HG03565 (cell line): ENCODE results near the gene APOA5.
A peak's percentile ranks its signal among the peaks of the same experiment; 100 is the strongest.
"Not testable (repeated sequence)": the region's sequence is repeated elsewhere in the genome, so short reads cannot be mapped to it uniquely, and the experiment has no call there.

Source experiments
- ATAC-seq: cut with Tn5 transposase; IDR thresholded peaks from one replicate; pipeline ENCODE4 v1.9.1; 2021; ENCODE audit warnings: mild to moderate bottlenecking, moderate library complexity; ENCODE audit not compliant: unreplicated experiment

Gene APOA5

DNA sequence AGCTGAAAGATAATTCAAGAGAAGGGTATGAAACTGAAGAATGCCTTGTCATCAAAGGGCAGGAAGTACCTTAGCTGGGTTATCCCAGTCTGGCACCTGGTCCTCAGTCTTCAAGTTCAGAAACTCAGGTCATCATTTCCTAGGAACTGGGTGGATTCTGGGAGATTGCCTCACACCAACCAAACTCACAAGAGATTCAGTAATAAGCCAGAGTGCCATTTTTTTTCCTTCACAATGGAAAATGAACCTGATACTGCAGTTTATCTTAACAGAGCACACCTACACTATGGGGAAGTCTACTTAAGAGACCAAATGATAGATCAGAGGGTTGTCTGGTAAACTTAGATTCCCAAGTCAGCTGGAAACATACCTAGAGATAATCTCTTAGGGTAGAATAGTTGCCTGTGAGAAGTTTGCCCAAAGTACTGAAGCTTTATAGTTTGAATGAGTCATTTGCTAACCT, 15.1 kb downstream of the APOA5 start:
- ATAC-seq, result no peak

DNA sequence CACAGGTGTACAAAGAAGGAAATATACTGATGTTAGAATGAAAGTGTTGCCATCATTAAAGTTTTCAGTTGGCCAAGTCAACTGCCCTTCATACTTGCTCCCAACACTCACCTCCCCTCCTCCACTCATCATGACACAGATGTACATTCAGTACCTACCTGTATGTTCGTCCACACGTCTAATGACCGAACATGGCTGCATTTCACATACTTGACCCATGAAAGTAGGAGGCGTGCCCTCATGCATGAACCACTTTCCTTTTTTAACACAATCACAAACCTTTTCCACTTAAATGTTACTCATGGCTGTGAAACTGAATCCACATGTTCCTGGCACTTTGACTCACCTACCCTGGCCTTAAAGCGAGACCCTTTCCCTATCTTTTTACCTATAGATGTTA, 15.7 kb downstream of the APOA5 start:
- ATAC-seq, result no peak

DNA sequence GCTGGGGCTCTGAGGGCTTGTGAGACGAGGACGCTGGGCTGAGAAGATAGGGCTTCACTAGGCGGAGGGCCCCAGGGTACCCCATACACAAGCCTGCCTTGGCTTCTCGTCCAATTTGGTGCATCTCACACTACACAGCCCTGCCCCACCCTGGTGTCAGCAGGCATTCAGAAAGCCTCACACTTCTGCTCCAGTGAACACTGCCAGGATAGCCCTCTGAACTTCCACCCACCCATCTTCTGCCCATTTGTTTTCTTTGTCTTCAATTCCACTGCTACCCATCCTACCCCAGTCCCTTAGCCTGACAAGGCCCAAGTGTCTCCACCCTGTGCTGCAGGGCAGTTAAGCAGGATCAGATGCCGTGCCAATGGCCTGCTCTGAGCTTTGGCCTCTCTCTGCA, 17.0 kb downstream of the APOA5 start:
- no peak for ATAC-seq

DNA sequence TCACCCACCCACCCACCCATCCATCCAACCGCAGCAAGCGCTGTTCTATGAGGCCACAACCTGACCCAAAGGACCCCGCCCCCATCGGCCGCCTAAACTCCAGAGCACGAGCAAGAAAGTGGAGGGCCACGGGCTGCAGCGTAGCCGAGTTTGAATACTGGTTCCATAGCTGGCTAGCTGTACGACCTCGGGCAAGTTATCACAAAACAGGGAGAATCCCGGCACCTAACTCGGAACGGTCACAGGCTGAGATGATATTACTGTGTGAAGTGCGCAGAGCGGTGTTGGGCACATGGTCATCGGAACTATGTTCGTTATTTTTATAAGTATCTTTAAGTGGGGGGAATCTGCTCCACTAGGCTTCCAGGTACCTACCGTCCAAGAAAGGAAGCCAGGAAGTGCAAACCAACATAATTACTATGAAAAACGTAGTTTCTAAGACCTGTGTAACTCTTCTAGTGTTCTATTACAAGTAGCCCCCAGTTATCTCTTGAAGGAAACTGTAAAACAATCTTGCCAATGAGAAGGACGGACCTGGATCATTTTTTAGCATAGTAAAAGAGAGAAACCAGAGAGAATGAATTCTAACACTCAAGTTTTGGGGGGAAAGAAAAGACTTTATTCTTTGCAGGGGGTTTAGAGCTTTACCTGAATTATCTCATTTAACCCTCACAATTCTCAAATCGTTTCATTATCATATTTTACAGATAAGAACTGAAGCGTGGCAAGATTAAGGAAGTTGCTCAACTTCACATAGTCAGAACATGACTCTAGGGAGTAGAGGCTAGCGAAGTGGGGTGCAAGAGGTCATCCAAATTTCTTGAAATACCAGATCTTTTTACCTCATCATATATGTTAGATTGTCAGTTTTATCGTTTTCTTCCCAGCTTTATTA, 18.2 kb downstream of the APOA5 start:
- ATAC-seq, result no peak

DNA sequence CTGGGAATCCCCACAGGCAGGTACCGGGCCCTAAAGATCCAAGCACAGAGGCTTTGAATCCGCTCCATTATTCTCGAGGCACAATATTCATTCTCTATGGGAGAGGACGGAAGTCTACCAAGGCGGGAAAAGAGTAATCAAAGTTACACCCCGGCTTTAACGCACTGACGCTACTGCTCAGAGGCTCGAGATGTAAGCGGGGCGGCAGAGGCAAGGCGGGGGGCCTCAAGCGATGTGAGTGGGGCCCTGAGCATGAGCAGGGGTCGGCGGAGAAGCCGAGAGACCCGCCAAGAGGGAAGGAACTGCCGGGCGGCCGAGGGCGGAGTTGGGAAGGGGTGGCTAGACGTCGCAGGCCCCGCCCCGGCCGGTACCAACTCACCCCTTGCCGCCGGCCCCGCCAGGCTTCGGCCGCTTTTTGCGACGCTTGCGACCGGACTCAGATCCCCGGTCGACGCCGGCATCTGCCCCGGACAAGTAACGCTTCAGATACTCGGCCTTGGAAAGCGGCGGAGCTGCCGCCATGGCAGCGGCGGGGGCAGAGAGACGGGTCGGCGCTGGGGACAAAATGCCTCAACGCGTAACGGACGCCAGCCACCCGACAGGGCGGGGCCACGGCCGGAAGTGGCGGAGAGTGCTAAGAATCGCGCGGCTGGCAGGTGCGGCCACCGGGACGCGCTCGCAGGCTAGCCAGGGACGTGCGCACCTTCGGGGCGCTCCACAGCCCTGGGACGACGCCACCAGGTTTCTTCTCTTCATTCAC, 19.1 kb downstream of the APOA5 start, which contains the start of gene BUD13:
Gene BUD13, minus strand, starts transcription at position 545 of the 760 bp plus-strand sequence. Its CDS starts 23 bp downstream, at position 522.
- peak; percentile 81 for ATAC-seq

DNA sequence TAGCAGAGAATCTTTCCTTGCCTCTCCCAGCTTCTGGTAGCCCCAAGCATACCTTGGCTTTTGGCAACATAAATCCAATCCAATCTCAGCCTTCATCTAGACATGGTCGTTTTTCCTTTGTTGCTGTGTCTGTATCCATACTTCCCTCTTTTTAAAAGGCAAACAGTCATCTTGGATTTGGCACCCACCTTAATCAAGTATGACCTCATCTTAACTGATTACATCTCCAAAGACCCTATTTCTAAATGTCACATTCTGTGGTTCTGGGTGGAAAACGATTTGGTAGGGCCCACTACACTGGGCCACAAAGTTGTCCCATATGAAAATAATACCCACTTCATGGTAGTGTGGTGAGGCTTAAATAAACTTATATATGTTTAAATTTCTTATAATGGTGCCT, 19.7 kb downstream of the APOA5 start:
- no peak for ATAC-seq

DNA sequence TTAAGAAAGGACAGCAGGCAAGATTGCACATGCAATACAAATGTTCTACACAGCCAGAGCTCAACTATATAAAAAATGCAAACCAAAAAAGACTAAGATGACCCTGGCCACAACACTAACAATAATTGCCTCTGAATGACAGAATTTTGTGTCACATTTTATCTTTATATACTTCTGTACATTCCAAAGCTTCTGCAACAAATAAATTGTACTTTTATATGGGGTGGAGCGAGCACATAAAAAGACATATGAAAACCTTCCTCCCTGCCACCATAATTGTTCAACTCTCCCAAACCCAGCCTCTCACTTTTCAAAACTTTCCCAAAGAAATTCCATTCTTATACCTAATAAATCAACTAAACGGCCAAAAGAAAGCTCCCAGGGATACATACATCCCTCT, 29.5 kb downstream of the APOA5 start:
- ATAC-seq, result no peak

DNA sequence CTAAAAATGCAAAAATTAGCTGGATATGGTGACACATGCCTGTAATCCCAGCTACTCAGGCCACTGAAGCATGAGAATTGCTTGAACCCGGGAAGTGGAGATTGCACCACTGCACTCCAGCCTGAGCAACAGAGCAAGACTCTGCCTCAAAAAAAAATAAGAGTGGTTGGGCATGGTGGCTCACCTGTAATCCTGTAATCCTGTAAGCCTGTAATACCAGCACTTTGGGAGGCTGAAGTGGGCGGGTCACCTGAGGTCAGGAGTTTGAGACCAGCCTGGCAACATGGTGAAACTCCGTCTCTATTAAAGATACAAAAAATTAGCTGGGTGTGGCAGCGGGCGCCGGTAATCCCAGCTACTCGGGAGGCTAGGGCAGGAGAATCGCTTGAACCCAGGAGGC, 35.6 kb downstream of the APOA5 start:
- not testable (repeated sequence) for ATAC-seq

DNA sequence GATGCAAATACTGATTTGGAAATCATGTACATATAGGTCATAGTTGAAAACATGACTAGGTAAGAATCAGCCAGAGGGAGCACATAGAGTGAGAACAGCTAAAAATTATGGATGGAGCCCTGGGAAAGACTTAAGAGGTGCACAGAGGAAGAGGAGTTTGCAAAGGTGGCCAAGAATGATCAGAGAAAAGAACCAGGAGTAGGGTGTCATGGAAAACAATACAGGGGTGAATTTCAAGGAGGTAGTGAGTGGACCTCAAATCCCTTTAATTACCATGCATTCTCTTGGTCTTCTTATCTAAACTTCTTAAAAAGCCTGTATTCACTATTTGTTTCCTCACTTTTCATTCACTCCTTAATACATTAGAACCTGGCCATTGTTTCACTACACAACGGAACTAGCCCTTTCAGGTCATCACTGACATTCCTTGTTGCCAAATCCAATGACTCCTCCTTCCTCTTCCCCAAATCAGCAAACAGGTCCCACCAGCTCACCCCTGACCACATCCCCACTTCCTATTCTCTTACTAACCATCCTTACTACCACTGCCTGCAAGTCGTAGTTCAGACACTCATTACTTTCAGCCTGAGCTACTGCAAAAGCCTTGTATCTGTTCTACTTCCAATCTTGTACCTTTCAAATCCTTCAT, 41.5 kb downstream of the APOA5 start:
- no peak for ATAC-seq

DNA sequence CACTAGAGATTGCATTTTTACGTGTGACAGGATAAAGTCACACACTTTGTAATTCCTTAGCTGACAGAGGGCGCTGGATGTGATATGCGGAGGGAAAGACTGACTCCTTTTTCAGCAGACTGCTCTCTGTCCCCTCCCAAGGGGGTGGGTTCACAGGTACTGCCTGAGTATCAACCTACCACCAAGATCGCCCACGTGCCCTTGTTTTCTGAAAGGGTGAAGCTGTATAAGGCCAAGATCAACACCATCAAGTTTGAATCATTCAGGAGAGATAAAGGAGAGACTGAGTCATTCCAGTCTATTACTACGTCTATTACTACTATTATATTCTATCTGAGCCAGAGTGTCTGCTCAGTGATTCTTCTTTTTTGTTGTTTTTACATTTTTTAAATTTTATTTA, 49.6 kb downstream of the APOA5 start:
- no peak for ATAC-seq

DNA sequence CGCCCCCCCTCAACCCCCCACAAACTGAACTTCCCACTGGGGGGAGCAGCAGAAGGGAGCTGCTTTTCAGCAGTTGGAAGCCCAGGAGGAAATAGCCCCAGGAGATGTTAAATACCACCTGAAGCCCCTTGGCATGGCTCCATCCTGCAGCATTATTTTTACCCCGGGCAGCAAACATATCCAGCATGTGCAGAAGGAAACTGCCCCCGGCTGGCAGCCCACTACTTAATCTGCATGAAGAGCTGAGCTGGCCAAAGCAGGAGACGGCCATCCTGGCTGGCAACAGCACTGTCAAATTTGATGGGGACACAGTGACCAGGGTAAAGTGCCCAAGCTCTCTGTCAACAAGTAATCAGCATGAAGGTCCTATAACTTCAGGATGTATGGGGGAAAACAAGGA, 50.9 kb downstream of the APOA5 start:
- no peak for ATAC-seq
